ENCODE measurements around the gene SPNS3.

DNA sequence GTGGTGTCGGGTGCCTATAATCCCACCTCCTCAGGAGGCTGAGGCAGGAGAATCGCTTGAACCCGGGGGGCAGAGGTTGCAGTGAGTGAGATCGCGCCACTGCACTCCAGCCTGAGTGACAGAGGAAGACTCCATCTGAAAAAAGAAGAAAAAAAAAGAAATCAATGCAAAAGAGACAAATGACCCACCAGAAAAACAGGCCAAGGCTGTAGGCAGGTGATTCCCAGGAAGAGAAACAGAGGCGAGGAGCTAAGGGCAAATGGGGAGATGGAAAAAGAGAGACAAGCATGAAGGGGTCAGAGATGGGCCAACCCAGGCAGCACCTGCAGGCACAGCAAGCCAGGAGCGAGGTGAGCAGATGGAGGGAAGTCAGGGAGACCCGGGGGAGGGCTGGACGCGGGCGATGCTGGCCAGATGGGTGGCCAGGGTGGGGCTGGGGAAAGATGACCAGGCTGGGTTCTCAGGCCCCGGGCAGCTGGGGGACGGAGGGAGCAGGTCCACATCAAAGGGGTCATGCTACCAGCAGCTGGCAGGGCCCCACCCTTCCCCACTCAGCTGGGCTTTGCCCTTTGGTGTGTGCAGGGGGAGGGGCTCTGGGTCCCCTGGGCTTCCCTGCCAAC is 95.9 kb downstream of the SPNS3 start:
- TF ChIP-seq CTCF (conservative IDR thresholded peaks at IDR 0.05; ENCODE audit: low read length) (no peak), EZH2phosphoT487 (IDR thresholded peaks at IDR 0.05; ENCODE audit: borderline replicate concordance, low read depth, low read length) (no peak)

Measured in OCI-LY7 (cell line).